ENCODE measurements around the gene NT5E. TPM values are rescaled to one million over a fixed set of nuclear protein-coding genes. Genes with fewer than 3 reads are reported as not detected.
A peak's percentile ranks its signal among the peaks of the same experiment; 100 is the strongest.

NT5E gene
- total and polyA plus RNA-seq, 2 of the 13 experiments (the other 11 are each of a cell fraction or from before 2014, with no cell fraction given), result 9.5 to 33.0 TPM

- no peak for TF ChIP-seq ZNF558 (CRISPR knock-in tag; IDR thresholded peaks at IDR 0.05; ENCODE audit: borderline replicate concordance)
- no peak for TF ChIP-seq ZNF574 (CRISPR knock-in tag; IDR thresholded peaks at IDR 0.05)
- TF ChIP-seq REXO4 (CRISPR knock-in tag; IDR thresholded peaks at IDR 0.05; ENCODE audit: borderline replicate concordance), result no peak
- TF ChIP-seq GLI4 (CRISPR knock-in tag; IDR thresholded peaks at IDR 0.05; ENCODE audit: borderline replicate concordance), result no peak
- no peak for TF ChIP-seq RAD51 (IDR thresholded peaks at IDR 0.05; ENCODE audit: borderline replicate concordance)
- no peak for TF ChIP-seq ZNF781 (CRISPR knock-in tag; IDR thresholded peaks at IDR 0.05; ENCODE audit: borderline replicate concordance, not compliant biosample characterization)
- TF ChIP-seq ZNF567 (CRISPR knock-in tag; IDR thresholded peaks at IDR 0.05; ENCODE audit: borderline replicate concordance), result no peak
- TF ChIP-seq ESRRA (CRISPR knock-in tag; IDR thresholded peaks at IDR 0.05; ENCODE audit: low read depth), result no peak
- no peak for TF ChIP-seq ZFP62 (CRISPR knock-in tag; IDR thresholded peaks at IDR 0.05)
- no peak for TF ChIP-seq ONECUT2 (CRISPR knock-in tag; IDR thresholded peaks at IDR 0.05)
- TF ChIP-seq ARID3A (IDR thresholded peaks at IDR 0.05; ENCODE audit: low read depth, low read length), result no peak
- TF ChIP-seq ZNF34 (CRISPR knock-in tag; IDR thresholded peaks at IDR 0.05; ENCODE audit: borderline replicate concordance), result no peak
- peak overlapping the region; percentile 6 for H2AFZ ChIP-seq (ENCODE audit: low read length)
- intact Hi-C loops (cut with micrococcal nuclease; ENCODE audit: unreplicated experiment), result no loop called here
- no peaks in the 10 kb centered on the region for H3K9me3 ChIP-seq (ENCODE audit: low read length)
- peaks cover 21% of the 10 kb centered on the region for H3K4me1 ChIP-seq (ENCODE audit: insufficient read depth, low read length)
- ChIA-PET CTCF (ENCODE audit: low intra/inter-chr PET ratio, low total read pairs) (no interaction called here), POLR2A (interaction anchor here (0.9 kb wide), 1 partner anchor 30 kb away, joined by 3 read pairs; no protein-coding TSS in a partner anchor)
- 92% methylated on average over 2 of the region's 2 CpGs for whole genome bisulfite sequencing (ENCODE audit: low lambda C conversion rate)
- H3K36me3 ChIP-seq (replicated peaks in 1 of 2; ENCODE audit: control insufficient read depth in 1 of 2, insufficient read depth in 2 of 2, low read length in 2 of 2), result no peaks in the 10 kb centered on the region
- no peak overlapping the region for H3K4me3 ChIP-seq (replicated peaks in 1 of 3; ENCODE audit: insufficient read depth in 1 of 3, low read depth in 2 of 3, low read length in 3 of 3)
- no peaks in the 10 kb centered on the region for H3K79me2 ChIP-seq (ENCODE audit: insufficient read depth, low read length)
- H3K9ac ChIP-seq (ENCODE audit: insufficient read depth, low read depth, low read length), result no peak overlapping the region
- no peak for DNase-seq (ENCODE audit: low spot score)
- no peaks in the 10 kb centered on the region for H4K20me1 ChIP-seq (ENCODE audit: insufficient read depth, low read length)
- FAIRE-seq, result no peak
- H3K27ac ChIP-seq (ENCODE audit: extremely low read length, insufficient read depth, low read length), result no peak overlapping the region
- no peak for ATAC-seq
- BruUV-seq (replicated peaks), result no TSS peak
- no peak overlapping the region for H3K4me2 ChIP-seq (ENCODE audit: low read depth, low read length)
- in situ Hi-C loops (cut with HindIII; ENCODE audit: extremely low pct_ligation_motif_present, low pct_unique_long_range_greater_than_20kb), result no loop called here
- H3K27me3 ChIP-seq (ENCODE audit: control insufficient read depth in 1 of 2, insufficient read depth in 2 of 2, low read length in 2 of 2), result no peaks in the 10 kb centered on the region
These were observed 27.9 kb upstream of the NT5E start for GRCh38 chr6:85421972-85422371.

Data from HepG2 (cell line).